ENCODE data around the gene RFX2. TPM values are rescaled to one million over a fixed set of nuclear protein-coding genes. Genes with fewer than 3 reads are reported as not detected.

The RFX2 gene
- total RNA-seq, 1 experiment from 2014 or later, result 13.7 TPM

GRCh38 chr19:6055013-6055795, 55.1 kb downstream of the RFX2 start:
- CTCF ChIA-PET, result no interaction called here
- no TSS peak for BruUV-seq (replicated peaks)

DNA sequence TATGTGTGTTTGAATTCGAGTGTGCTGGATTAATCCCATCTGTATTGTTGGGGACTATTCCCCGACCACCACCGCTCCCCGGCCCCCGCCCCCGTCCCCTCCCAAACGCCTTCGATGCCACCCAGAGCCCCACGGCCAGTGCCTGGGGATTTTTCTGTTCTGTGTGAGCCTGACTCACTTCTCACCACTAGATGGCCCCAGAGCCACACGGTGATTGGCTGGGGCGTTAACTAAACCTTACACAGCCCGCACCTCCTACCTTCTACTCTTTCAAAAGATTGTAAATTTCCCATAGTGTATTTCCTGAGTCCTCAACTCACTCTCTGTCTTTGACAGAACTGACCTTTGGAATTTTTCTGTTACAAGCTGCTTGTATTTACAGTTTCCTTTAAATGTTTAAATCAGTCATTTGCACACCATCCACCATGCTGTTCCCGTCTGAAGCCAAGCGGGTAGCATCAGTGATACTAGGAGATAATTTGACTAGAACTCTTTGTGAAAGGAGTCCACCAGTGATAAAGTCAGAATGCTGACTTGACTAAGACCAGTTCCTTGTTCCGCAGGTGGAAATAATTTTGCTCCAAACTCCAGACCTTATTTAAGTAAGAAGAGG, 61.4 kb downstream of the RFX2 start:
- Mint-ChIP-seq H3K27me3 (ENCODE audit: unreplicated experiment) (no peaks in the 10 kb centered on the region), H3K4me3 (ENCODE audit: low read depth, unreplicated experiment) (no peak overlapping the region), H3K9me3 (ENCODE audit: low read depth, unreplicated experiment) (no peaks in the 10 kb centered on the region), H3K4me1 (ENCODE audit: low read depth, unreplicated experiment) (no peaks in the 10 kb centered on the region), H3K36me3 (ENCODE audit: insufficient read depth, unreplicated experiment) (no peaks in the 10 kb centered on the region), H3K27ac (ENCODE audit: unreplicated experiment) (no peak overlapping the region)
- peak; percentile 72 for DNase-seq
- BruUV-seq (replicated peaks), result no TSS peak
- intact Hi-C loops (cut with micrococcal nuclease; ENCODE audit: unreplicated experiment), result loop anchor here (1.0 to 5.0 kb wide), 3 partner anchors 62 to 253 kb away; no protein-coding TSS in a partner anchor
- CTCF ChIA-PET, result interaction anchor here (0.6 to 2.6 kb wide), 4 partner anchors 26 to 77 kb away, joined by 3 to 32 read pairs (median 4); no protein-coding TSS in a partner anchor
- peak; percentile 42 for TF ChIP-seq CTCF (IDR thresholded peaks at IDR 0.05; ENCODE audit: unreplicated experiment)

More at GRCh38 chr19:6055013-6055795, 55.1 kb downstream of the RFX2 start:
- no peak for DNase-seq
- no peaks in the 10 kb centered on the region for H3K27me3 Mint-ChIP-seq (ENCODE audit: unreplicated experiment)
- no peak overlapping the region for H3K4me3 Mint-ChIP-seq (ENCODE audit: low read depth, unreplicated experiment)
- H3K9me3 Mint-ChIP-seq (ENCODE audit: low read depth, unreplicated experiment), result no peaks in the 10 kb centered on the region
- TF ChIP-seq CTCF (IDR thresholded peaks at IDR 0.05; ENCODE audit: unreplicated experiment), result no peak
- no peaks in the 10 kb centered on the region for H3K36me3 Mint-ChIP-seq (ENCODE audit: insufficient read depth, unreplicated experiment)
- H3K4me1 Mint-ChIP-seq (ENCODE audit: low read depth, unreplicated experiment), result peaks cover 25% of the 10 kb centered on the region
- intact Hi-C loops (cut with micrococcal nuclease; ENCODE audit: unreplicated experiment), result no loop called here
- no peak overlapping the region for H3K27ac Mint-ChIP-seq (ENCODE audit: unreplicated experiment)

- DNase-seq, result no peak
- no peaks in the 10 kb centered on the region for H3K4me1 Mint-ChIP-seq (ENCODE audit: low read depth, unreplicated experiment)
- H3K27ac Mint-ChIP-seq (ENCODE audit: unreplicated experiment), result no peak overlapping the region
- CTCF ChIA-PET, result interaction anchor here (0.6 to 2.6 kb wide), 4 partner anchors 26 to 78 kb away, joined by 3 to 32 read pairs (median 4); no protein-coding TSS in a partner anchor
- no peak overlapping the region for H3K4me3 Mint-ChIP-seq (ENCODE audit: low read depth, unreplicated experiment)
- BruUV-seq (replicated peaks), result no TSS peak
- TF ChIP-seq CTCF (IDR thresholded peaks at IDR 0.05; ENCODE audit: unreplicated experiment), result no peak
- H3K27me3 Mint-ChIP-seq (ENCODE audit: unreplicated experiment), result no peaks in the 10 kb centered on the region
- H3K9me3 Mint-ChIP-seq (ENCODE audit: low read depth, unreplicated experiment), result no peaks in the 10 kb centered on the region
- intact Hi-C loops (cut with micrococcal nuclease; ENCODE audit: unreplicated experiment), result loop anchor here (2.0 to 5.0 kb wide), 2 partner anchors 62 to 254 kb away; no protein-coding TSS in a partner anchor
- H3K36me3 Mint-ChIP-seq (ENCODE audit: insufficient read depth, unreplicated experiment), result no peaks in the 10 kb centered on the region
Measured at GRCh38 chr19:6048348-6048747, 62.0 kb downstream of the RFX2 start.

- no TSS peak for BruUV-seq (replicated peaks)
- Mint-ChIP-seq H3K27me3 (ENCODE audit: unreplicated experiment) (no peaks in the 10 kb centered on the region), H3K9me3 (ENCODE audit: low read depth, unreplicated experiment) (no peaks in the 10 kb centered on the region), H3K4me3 (ENCODE audit: low read depth, unreplicated experiment) (no peak overlapping the region), H3K36me3 (ENCODE audit: insufficient read depth, unreplicated experiment) (no peaks in the 10 kb centered on the region), H3K27ac (ENCODE audit: unreplicated experiment) (no peak overlapping the region), H3K4me1 (ENCODE audit: low read depth, unreplicated experiment) (no peaks in the 10 kb centered on the region)
- CTCF ChIA-PET, result interaction anchor here (0.6 to 2.6 kb wide), 4 partner anchors 25 to 78 kb away, joined by 3 to 32 read pairs (median 4); no protein-coding TSS in a partner anchor
- TF ChIP-seq CTCF (IDR thresholded peaks at IDR 0.05; ENCODE audit: unreplicated experiment), result peak; percentile 68
- intact Hi-C loops (cut with micrococcal nuclease; ENCODE audit: unreplicated experiment), result loop anchor here (2.0 to 5.0 kb wide), 2 partner anchors 61 to 255 kb away; no protein-coding TSS in a partner anchor
- peak; percentile 29 for DNase-seq
Measured at GRCh38 chr19:6047741-6048251, 62.5 kb downstream of the RFX2 start.

Measured in Calu3 (cell line).